ENCODE results near the gene ZNF827.

DNA sequence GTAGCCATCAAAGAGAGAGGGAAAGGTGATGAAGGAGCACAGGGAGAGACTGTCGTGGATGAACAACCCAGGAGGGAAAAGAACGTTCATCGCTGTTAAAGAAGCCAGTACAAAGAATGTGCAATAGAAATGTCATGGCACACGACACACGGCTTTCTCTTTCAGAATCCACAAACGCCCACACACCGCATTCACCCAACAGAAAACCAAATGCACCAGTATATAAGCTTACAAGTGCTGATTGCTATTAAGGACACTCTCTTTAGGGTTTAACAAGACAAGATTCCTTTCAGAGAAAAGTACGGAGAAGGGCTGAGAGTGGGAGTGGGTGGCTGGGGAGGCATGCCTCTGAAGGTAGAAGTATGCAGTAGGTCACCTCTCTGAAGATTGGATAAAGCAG, 178.4 kb downstream of the ZNF827 start:
- no peak for TF ChIP-seq CTCF (IDR thresholded peaks at IDR 0.05)
- TF ChIP-seq POLR2A (IDR thresholded peaks at IDR 0.05) = no peak

Data from lower leg skin (tissue), 3 donors.